ENCODE results near the gene WDR46. TPM values are rescaled to one million over a fixed set of nuclear protein-coding genes. Genes with fewer than 3 reads are reported as not detected.
"Not testable (repeated sequence)": the region's sequence is repeated elsewhere in the genome, so short reads cannot be mapped to it uniquely, and the experiment has no call there.

The WDR46 gene
- total and polyA plus RNA-seq, 11 donors, result 12.2 to 41.0 (median 21.4) TPM

- no peak for DNase-seq
- 85 to 94% (median 87%) methylated on average over 7 of the region's 7 CpGs for WGBS, 4 donors
- Histone ChIP-seq H3K36me3 (peaks cover 0 to 99% (median 93%) of the 10 kb centered on the region in 9 donors), H3K9me3 (no peaks in the 10 kb centered on the region), H3K27ac (no peak overlapping the region), H3K27me3 (no peaks in the 10 kb centered on the region), H3K4me1 (no peaks in the 10 kb centered on the region), H3K4me3 (no peak overlapping the region)
- ATAC-seq, result peak in 2 of 4 donors; percentile 14 to 16
- intact Hi-C loops (cut with DNase I), result no loop called here
- no peak for TF ChIP-seq POLR2A (IDR thresholded peaks at IDR 0.05)
Measured at GRCh38 chr6:33264015-33264414, 25.0 kb downstream of the WDR46 start.

GRCh38 chr6:33262490-33262889 lies 26.5 kb downstream of the WDR46 start:
- DNase-seq; H3K27me3 ChIP-seq; H3K4me3 ChIP-seq; H3K4me1 ChIP-seq; H3K9me3 ChIP-seq; H3K27ac ChIP-seq; intact Hi-C loops (cut with DNase I); ATAC-seq: not testable (repeated sequence)
- WGBS, 4 donors, result 94 to 97% (median 96%) methylated on average over 3 of the region's 3 CpGs
- H3K36me3 ChIP-seq, result peaks cover 0 to 95% (median 86%) of the 10 kb centered on the region in 9 donors

- H3K4me3 ChIP-seq, result no peak overlapping the region
- intact Hi-C loops (cut with DNase I), result no loop called here
- peaks cover 0 to 87% (median 63%) of the 10 kb centered on the region in 9 donors for H3K36me3 ChIP-seq
- H3K27ac ChIP-seq, result no peak overlapping the region
- peaks cover 0 to 3% (median 0%) of the 10 kb centered on the region in 12 donors for H3K9me3 ChIP-seq
- WGBS, 4 donors, result 92 to 96% (median 95%) methylated on average over 5 of the region's 5 CpGs
- no peaks in the 10 kb centered on the region for H3K4me1 ChIP-seq
- TF ChIP-seq POLR2A (IDR thresholded peaks at IDR 0.05), result no peak
- DNase-seq (no peak), ATAC-seq (no peak)
- H3K27me3 ChIP-seq, result no peaks in the 10 kb centered on the region
Measured at GRCh38 chr6:33259032-33259431, 30.0 kb downstream of the WDR46 start.

GRCh38 chr6:33254591-33254990 lies 34.4 kb downstream of the WDR46 start:
- H3K27me3 ChIP-seq, result no peaks in the 10 kb centered on the region
- H3K27ac ChIP-seq, result no peak overlapping the region
- ATAC-seq (no peak), DNase-seq (no peak)
- TF ChIP-seq CTCF (IDR thresholded peaks at IDR 0.05) (no peak), POLR2A (IDR thresholded peaks at IDR 0.05) (no peak)
- 94 to 95% (median 94%) methylated on average over 4 of the region's 4 CpGs for WGBS, 4 donors
- peaks cover 0 to 3% (median 0%) of the 10 kb centered on the region in 12 donors for H3K9me3 ChIP-seq
- H3K4me3 ChIP-seq, result no peak overlapping the region
- intact Hi-C loops (cut with DNase I), result no loop called here
- peaks cover 0 to 18% (median 10%) of the 10 kb centered on the region in 12 donors for H3K4me1 ChIP-seq
- H3K36me3 ChIP-seq, result peaks cover 0 to 75% (median 29%) of the 10 kb centered on the region in 9 donors

GRCh38 chr6:33252759-33253158 lies 36.3 kb downstream of the WDR46 start:
- Histone ChIP-seq H3K4me1 (peaks cover 0 to 29% (median 20%) of the 10 kb centered on the region in 12 donors), H3K27ac (no peak overlapping the region), H3K9me3 (peaks cover 0 to 3% (median 0%) of the 10 kb centered on the region in 12 donors), H3K4me3 (no peak overlapping the region), H3K27me3 (no peaks in the 10 kb centered on the region), H3K36me3 (peaks cover 0 to 61% (median 18%) of the 10 kb centered on the region in 9 donors)
- intact Hi-C loops (cut with DNase I), result no loop called here
- TF ChIP-seq POLR2A (IDR thresholded peaks at IDR 0.05) (no peak), CTCF (IDR thresholded peaks at IDR 0.05) (no peak)
- ATAC-seq (no peak), DNase-seq (no peak)

DNA sequence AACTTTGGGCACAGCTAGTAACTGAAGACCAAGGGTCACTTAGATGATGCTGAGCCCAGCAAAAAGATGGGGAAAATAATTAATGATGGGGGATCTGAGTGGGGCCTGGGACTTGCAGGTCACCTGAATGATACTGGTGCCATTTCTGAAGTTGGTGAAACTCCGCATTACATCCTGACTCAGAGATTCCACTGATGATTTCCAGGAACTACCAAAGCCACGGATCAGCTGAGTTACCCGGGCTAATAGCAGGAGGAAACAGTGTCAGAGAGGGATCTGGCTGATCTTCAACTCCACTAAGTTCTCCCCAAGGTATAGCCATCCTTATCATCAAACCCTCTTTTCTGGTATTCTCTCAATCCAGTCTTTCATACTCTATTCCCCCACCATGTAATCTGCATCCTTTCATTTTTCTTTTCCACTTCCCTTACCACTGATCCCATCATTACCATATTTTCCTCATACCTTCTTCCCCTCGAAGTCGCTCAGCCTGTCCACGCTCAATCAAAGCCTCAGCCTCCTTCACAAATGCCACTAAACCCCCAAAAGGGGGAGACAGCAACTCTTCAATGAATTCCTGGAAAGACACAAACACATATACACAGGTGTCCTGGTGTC lies 37.5 kb downstream of the WDR46 start:
- H3K4me3 ChIP-seq, result no peak overlapping the region
- TF ChIP-seq CTCF (IDR thresholded peaks at IDR 0.05) (no peak), POLR2A (IDR thresholded peaks at IDR 0.05) (no peak)
- H3K27me3 ChIP-seq, result no peaks in the 10 kb centered on the region
- no peak for DNase-seq
- H3K27ac ChIP-seq, result no peak overlapping the region
- intact Hi-C loops (cut with DNase I), result no loop called here
- H3K36me3 ChIP-seq, result peaks cover 0 to 48% (median 11%) of the 10 kb centered on the region in 9 donors
- no peak for ATAC-seq
- WGBS, 4 donors, result 84 to 90% (median 86%) methylated on average over 6 of the region's 6 CpGs
- no peaks in the 10 kb centered on the region for H3K9me3 ChIP-seq
- H3K4me1 ChIP-seq, result peaks cover 0 to 31% (median 20%) of the 10 kb centered on the region in 12 donors

Data from heart left ventricle (tissue), 16 donors.